ENCODE results near the gene CASKIN1.

The CASKIN1 gene

DNA sequence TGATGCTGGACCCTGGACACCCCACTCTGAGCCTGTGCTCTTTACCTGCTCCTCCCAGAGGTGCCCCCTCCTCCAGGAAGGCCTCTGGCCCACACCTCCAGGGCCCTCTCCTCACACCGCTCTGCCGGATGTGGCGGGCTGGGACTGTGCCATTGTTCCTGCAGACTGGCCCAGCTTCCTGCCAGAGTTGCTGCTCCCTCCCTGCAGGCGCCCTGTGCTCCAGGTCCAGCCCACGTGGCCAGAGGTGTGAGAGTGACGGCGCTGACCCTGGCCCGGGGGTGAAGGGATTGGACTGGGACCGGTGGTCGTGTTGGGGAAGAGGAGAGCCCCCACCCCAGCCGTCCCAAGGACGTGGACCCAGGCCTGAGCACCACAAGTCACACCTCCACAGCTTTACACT, 32.7 kb upstream of the CASKIN1 start:
- no peak overlapping the region for H3K4me3 ChIP-seq
- no peaks in the 10 kb centered on the region for H3K9me3 ChIP-seq (ENCODE audit: low read depth, low read length)
- H3K36me3 ChIP-seq (ENCODE audit: insufficient read depth, low read length): peaks cover 13% of the 10 kb centered on the region; the same call in 1 of the 2 replicates
- H3K9ac ChIP-seq (ENCODE audit: insufficient read length): no peak overlapping the region
- DNase-seq (ENCODE audit: low read depth, low spot score): no peak
- H3K27ac ChIP-seq: no peak overlapping the region
- no peak for TF ChIP-seq POLR2AphosphoS5 (IDR thresholded peaks at IDR 0.05; ENCODE audit: borderline replicate concordance, low read depth, low read length)

- TF ChIP-seq FOXP2 (optimal IDR thresholded peaks at IDR 0.05; ENCODE audit: control extremely low read depth, extremely low read length, insufficient read depth): no peak
- TF ChIP-seq EZH2 (IDR thresholded peaks at IDR 0.05): no peak
- TF ChIP-seq POLR2AphosphoS5 (IDR thresholded peaks at IDR 0.05; ENCODE audit: borderline replicate concordance, low read depth, low read length): no peak
- H3K9ac ChIP-seq (ENCODE audit: insufficient read length): no peak overlapping the region
- H3K36me3 ChIP-seq (ENCODE audit: insufficient read depth, low read length): peaks cover 13% of the 10 kb centered on the region; the same call in 1 of the 2 replicates
Measured at GRCh38 chr16:2228161-2228824, 31.9 kb upstream of the CASKIN1 start.

GRCh38 chr16:2226918-2227317, 30.5 kb upstream of the CASKIN1 start:
- TF ChIP-seq POLR2AphosphoS5 (IDR thresholded peaks at IDR 0.05; ENCODE audit: borderline replicate concordance, low read depth, low read length): no peak
- TF ChIP-seq FOXP2 (optimal IDR thresholded peaks at IDR 0.05; ENCODE audit: control extremely low read depth, extremely low read length, insufficient read depth): no peak
- TF ChIP-seq EZH2 (IDR thresholded peaks at IDR 0.05): no peak
- Histone ChIP-seq H3K4me3 (no peak overlapping the region), H3K36me3 (ENCODE audit: insufficient read depth, low read length) (peaks cover 13% of the 10 kb centered on the region; the same call in 1 of the 2 replicates), H3K9ac (ENCODE audit: insufficient read length) (no peak overlapping the region), H3K9me3 (ENCODE audit: low read depth, low read length) (no peaks in the 10 kb centered on the region), H3K27ac (no peak overlapping the region)
- no peak for DNase-seq (ENCODE audit: low read depth, low spot score)

More at GRCh38 chr16:2228161-2228824, 31.9 kb upstream of the CASKIN1 start:
- no peak overlapping the region for H3K4me3 ChIP-seq
- H3K27ac ChIP-seq: no peak overlapping the region
- DNase-seq (ENCODE audit: low read depth, low spot score): no peak
- no peaks in the 10 kb centered on the region for H3K9me3 ChIP-seq (ENCODE audit: low read depth, low read length)

- no peak for TF ChIP-seq POLR2AphosphoS5 (IDR thresholded peaks at IDR 0.05; ENCODE audit: borderline replicate concordance, low read depth, low read length)
- H3K9me3 ChIP-seq (ENCODE audit: low read depth, low read length): no peaks in the 10 kb centered on the region
- no peak overlapping the region for H3K9ac ChIP-seq (ENCODE audit: insufficient read length)
- H3K4me3 ChIP-seq: no peak overlapping the region
- H3K27ac ChIP-seq: no peak overlapping the region
- H3K36me3 ChIP-seq (ENCODE audit: insufficient read depth, low read length): peaks cover 12% of the 10 kb centered on the region; the same call in 1 of the 2 replicates
- DNase-seq (ENCODE audit: low read depth, low spot score): no peak
Measured at GRCh38 chr16:2226245-2226793, 29.9 kb upstream of the CASKIN1 start.

DNA sequence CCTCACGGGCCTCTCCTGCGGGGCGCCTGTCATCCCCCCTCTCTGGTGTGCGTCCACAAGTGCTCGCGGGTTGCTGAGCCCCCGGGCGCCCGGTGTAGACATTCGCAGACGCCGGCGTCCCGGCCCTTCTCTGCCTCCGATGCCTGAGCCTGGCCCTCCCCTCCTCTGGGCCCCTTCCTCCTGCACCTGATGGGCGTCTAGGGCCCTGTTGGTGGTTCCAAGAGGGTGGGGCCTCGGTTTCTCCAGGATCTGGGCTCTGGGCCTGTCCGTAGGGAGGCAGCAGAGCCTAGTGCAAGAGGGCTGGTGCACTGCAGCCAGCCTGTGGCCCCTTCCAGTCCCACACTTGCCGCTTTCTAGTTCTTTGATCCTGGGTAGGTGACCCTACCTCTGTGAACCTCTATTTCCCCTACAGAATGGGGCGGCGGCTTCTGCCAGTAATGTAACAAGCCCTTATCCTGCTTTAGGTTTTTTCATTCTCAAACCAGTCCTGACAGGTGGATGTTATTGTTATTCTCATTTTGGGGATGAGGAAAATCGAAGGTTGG, 27.6 kb upstream of the CASKIN1 start:
- peak overlapping the region; percentile 67 for H3K27ac ChIP-seq
- DNase-seq (ENCODE audit: low read depth, low spot score): no peak
- TF ChIP-seq FOXP2 (optimal IDR thresholded peaks at IDR 0.05; ENCODE audit: control extremely low read depth, extremely low read length, insufficient read depth): no peak
- TF ChIP-seq EZH2 (IDR thresholded peaks at IDR 0.05): no peak
- TF ChIP-seq POLR2AphosphoS5 (IDR thresholded peaks at IDR 0.05; ENCODE audit: borderline replicate concordance, low read depth, low read length): no peak

GRCh38 chr16:2223221-2223941, 27.0 kb upstream of the CASKIN1 start, which contains the start of gene E4F1:
Gene E4F1, plus strand, starts transcription at chr16:2223591. Its CDS starts 23 bp downstream, at chr16:2223614.
- TF ChIP-seq POLR2AphosphoS5 (IDR thresholded peaks at IDR 0.05; ENCODE audit: borderline replicate concordance, low read depth, low read length): peak; percentile 95
- TF ChIP-seq EZH2 (IDR thresholded peaks at IDR 0.05): no peak
- peak; percentile 64 for TF ChIP-seq FOXP2 (optimal IDR thresholded peaks at IDR 0.05; ENCODE audit: control extremely low read depth, extremely low read length, insufficient read depth)
- peak within 1 kb of the TSS; percentile 88 for H3K4me3 ChIP-seq
- DNase-seq (ENCODE audit: low read depth, low spot score): peak; percentile 89
- H3K9me3 ChIP-seq (ENCODE audit: low read depth, low read length): no peaks in the 10 kb centered on the region
- H3K27ac ChIP-seq: peak within 1 kb of the TSS; percentile 67
- peak within 1 kb of the TSS; percentile 97 for H3K9ac ChIP-seq (ENCODE audit: insufficient read length)
- no peaks in the 10 kb centered on the region; the same call in 1 of the 2 replicates for H3K36me3 ChIP-seq (ENCODE audit: insufficient read depth, low read length)

More for the DNA sequence above, 27.6 kb upstream of the CASKIN1 start:
- peaks cover 5% of the 10 kb centered on the region; the same call in 1 of the 2 replicates for H3K36me3 ChIP-seq (ENCODE audit: insufficient read depth, low read length)
- no peaks in the 10 kb centered on the region for H3K9me3 ChIP-seq (ENCODE audit: low read depth, low read length)
- peak overlapping the region; percentile 97 for H3K9ac ChIP-seq (ENCODE audit: insufficient read length)
- peak overlapping the region; percentile 88 for H3K4me3 ChIP-seq

GRCh38 chr16:2216330-2216729, 19.9 kb upstream of the CASKIN1 start:
- TF ChIP-seq FOXP2 (optimal IDR thresholded peaks at IDR 0.05; ENCODE audit: control extremely low read depth, extremely low read length, insufficient read depth) (no peak), POLR2AphosphoS5 (IDR thresholded peaks at IDR 0.05; ENCODE audit: borderline replicate concordance, low read depth, low read length) (no peak), EZH2 (IDR thresholded peaks at IDR 0.05) (no peak)
- Histone ChIP-seq H3K36me3 (ENCODE audit: insufficient read depth, low read length) (no peaks in the 10 kb centered on the region), H3K9me3 (ENCODE audit: low read depth, low read length) (no peaks in the 10 kb centered on the region), H3K27ac (no peak overlapping the region), H3K9ac (ENCODE audit: insufficient read length) (no peak overlapping the region), H3K4me3 (no peak overlapping the region)
- DNase-seq (ENCODE audit: low read depth, low spot score): no peak

DNA sequence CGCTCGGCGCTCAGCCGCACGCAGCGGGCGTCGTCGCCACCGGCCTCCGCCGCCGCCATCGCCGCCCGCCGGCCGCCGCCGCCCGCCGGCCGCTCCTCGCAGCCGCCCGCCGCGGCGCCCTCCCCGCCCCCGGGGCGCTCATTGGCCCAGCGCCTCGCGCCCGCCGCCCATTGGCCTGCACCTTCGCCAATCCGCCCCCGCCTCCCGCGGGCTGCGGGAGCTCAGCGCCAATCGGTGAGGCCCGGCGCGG, 18.2 kb upstream of the CASKIN1 start, which contains the start of gene PGP:
PGP (minus strand) TSS at position 122 of the 250 bp plus-strand sequence; CDS start at position 59, 63 bp downstream.
- Histone ChIP-seq H3K9ac (ENCODE audit: insufficient read length) (peak within 1 kb of the TSS; percentile 84), H3K9me3 (ENCODE audit: low read depth, low read length) (no peaks in the 10 kb centered on the region), H3K36me3 (ENCODE audit: insufficient read depth, low read length) (no peaks in the 10 kb centered on the region; the same call in 1 of the 2 replicates), H3K4me3 (peak within 1 kb of the TSS; percentile 98), H3K27ac (no peak within 1 kb of the TSS; the same call in 1 of the 2 replicates)
- TF ChIP-seq FOXP2 (optimal IDR thresholded peaks at IDR 0.05; ENCODE audit: control extremely low read depth, extremely low read length, insufficient read depth): no peak
- TF ChIP-seq POLR2AphosphoS5 (IDR thresholded peaks at IDR 0.05; ENCODE audit: borderline replicate concordance, low read depth, low read length): no peak
- TF ChIP-seq EZH2 (IDR thresholded peaks at IDR 0.05): no peak
- no peak for DNase-seq (ENCODE audit: low read depth, low spot score)
